HEK293 (cell line): ENCODE data around the gene PRKD1.

ENCODE experiments used
- CTCF ChIA-PET: fragments of 350-600 bp; formaldehyde crosslinking; extraction: SDS; loops from one replicate; lab custom pipeline; 2021; ENCODE audit warnings: antibody characterized with exemption; lab: Yijun Ruan, JAX
- POLR2A ChIA-PET: fragments of 300-600 bp; formaldehyde crosslinking; extraction: SDS; loops from one replicate; lab custom pipeline; 2020; ENCODE audit warnings: antibody characterized with exemption, inconsistent platforms; lab: Yijun Ruan, JAX
- H3K27ac ChIP-seq: fragments of 200-500 bp; sonication (Bioruptor generic); 2 replicates; pipeline ENCODE4 v1.5.1; 2014; ENCODE audit warnings: low read depth, low read length, control low read depth, inconsistent platforms; ENCODE audit errors: extremely low read depth
- H3K36me3 ChIP-seq, 2 experiments: fragments of 200-500 bp in 1 of 2; sonication (Bioruptor generic) in 1 of 2; 1 replicate in 1 of 2; 2 replicates in 1 of 2; pipeline ENCODE4 v1.5.1; 2014 to 2017; ENCODE audit warnings: inconsistent platforms in 2 of 2, low read length in 2 of 2; ENCODE audit not compliant: control insufficient read depth in 2 of 2, insufficient read depth in 1 of 2
- H3K4me1 ChIP-seq: fragments of 200-500 bp; sonication (Bioruptor generic); 2 replicates; pipeline ENCODE4 v1.5.1; 2014; ENCODE audit warnings: mild to moderate bottlenecking, low read length, inconsistent platforms; ENCODE audit not compliant: control insufficient read depth, insufficient read depth
- H3K4me3 ChIP-seq: 2 replicates; pipeline ENCODE4 v1.5.1; 2011; ENCODE audit warnings: low read depth, mild to moderate bottlenecking, control low read depth, low read length, moderate library complexity
- H3K9me3 ChIP-seq: fragments of 200-500 bp; sonication (Bioruptor generic); 2 replicates; pipeline ENCODE4 v1.5.1; 2014; ENCODE audit warnings: low read depth, low read length, inconsistent platforms; ENCODE audit not compliant: control insufficient read depth, insufficient read depth
- GLI4 ChIP-seq: fragments of 450-650 bp; formaldehyde crosslinking; IDR thresholded peaks from 2 replicates; pipeline ENCODE4 v1.5.1; 2016; ENCODE audit warnings: missing biosample characterization, missing genetic modification characterization
- TCF7L2 ChIP-seq: IDR thresholded peaks from 2 replicates; pipeline ENCODE4 v1.6.1; 2011; ENCODE audit warnings: low read depth, mild to moderate bottlenecking, inconsistent platforms, low read length, moderate library complexity, borderline replicate concordance
- ZNF157 ChIP-seq: fragments of 450-650 bp; formaldehyde crosslinking; IDR thresholded peaks from 2 replicates; pipeline ENCODE4 v1.5.1; 2016; ENCODE audit warnings: missing biosample characterization, missing genetic modification characterization
- ZNF23 ChIP-seq: fragments of 450-650 bp; formaldehyde crosslinking; IDR thresholded peaks from 2 replicates; pipeline ENCODE4 v1.5.1; 2016; ENCODE audit warnings: missing biosample characterization, missing genetic modification characterization, borderline replicate concordance
- ZNF292 ChIP-seq: fragments of 450-650 bp; formaldehyde crosslinking; IDR thresholded peaks from 2 replicates; pipeline ENCODE4 v1.5.1; 2016; ENCODE audit warnings: low read depth, missing biosample characterization, missing genetic modification characterization, borderline replicate concordance
- ZNF37A ChIP-seq: fragments of 450-650 bp; IDR thresholded peaks from 2 replicates; pipeline ENCODE4 v1.5.1; 2018; ENCODE audit warnings: missing biosample characterization, missing genetic modification characterization
- ZNF514 ChIP-seq: fragments of 450-650 bp; formaldehyde crosslinking; IDR thresholded peaks from 2 replicates; pipeline ENCODE4 v1.5.1; 2016; ENCODE audit warnings: missing biosample characterization, missing genetic modification characterization
- ZNF529 ChIP-seq: fragments of 450-650 bp; formaldehyde crosslinking; IDR thresholded peaks from 2 replicates; pipeline ENCODE4 v1.5.1; 2017; ENCODE audit warnings: missing genetic modification characterization, missing biosample characterization; ENCODE audit not compliant: insufficient replicate concordance
- ZNF629 ChIP-seq: fragments of 450-650 bp; formaldehyde crosslinking; IDR thresholded peaks from 2 replicates; pipeline ENCODE4 v1.5.1; 2017; ENCODE audit warnings: missing biosample characterization, missing genetic modification characterization
- ZNF660 ChIP-seq: fragments of 450-650 bp; IDR thresholded peaks from 2 replicates; pipeline ENCODE4 v1.5.1; 2018; ENCODE audit warnings: missing biosample characterization, mild to moderate bottlenecking, missing genetic modification characterization
- ZXDB ChIP-seq: fragments of 450-650 bp; formaldehyde crosslinking; IDR thresholded peaks from 2 replicates; pipeline ENCODE4 v1.5.1; 2016; ENCODE audit warnings: missing biosample characterization, missing genetic modification characterization
- TF ChIP-seq, protein P1 (sequence below): fragments of 450-650 bp; formaldehyde crosslinking; IDR thresholded peaks from 2 replicates; pipeline ENCODE4 v1.5.1; 2016; ENCODE audit warnings: missing biosample characterization, missing genetic modification characterization
- TF ChIP-seq, protein P2 (sequence below): fragments of 450-650 bp; formaldehyde crosslinking; IDR thresholded peaks from 2 replicates; pipeline ENCODE4 v1.5.1; 2017; ENCODE audit warnings: missing biosample characterization, missing genetic modification characterization
- TF ChIP-seq, protein P3 (sequence below): fragments of 450-650 bp; formaldehyde crosslinking; IDR thresholded peaks from 2 replicates; pipeline ENCODE4 v1.5.1; 2016; ENCODE audit warnings: missing biosample characterization, missing genetic modification characterization
- TF ChIP-seq, protein P4 (sequence below): fragments of 450-650 bp; formaldehyde crosslinking; conservative IDR thresholded peaks from 2 replicates; pipeline ENCODE4 v1.5.1; 2016; ENCODE audit warnings: low read depth, missing biosample characterization, missing genetic modification characterization
- TF ChIP-seq, protein P5 (sequence below): fragments of 450-650 bp; formaldehyde crosslinking; IDR thresholded peaks from 2 replicates; pipeline ENCODE4 v1.5.1; 2016; ENCODE audit warnings: missing biosample characterization, missing genetic modification characterization
- TF ChIP-seq, protein P6 (sequence below): fragments of 450-650 bp; formaldehyde crosslinking; IDR thresholded peaks from 2 replicates; pipeline ENCODE4 v1.5.1; 2016; ENCODE audit warnings: missing biosample characterization, missing genetic modification characterization

Gene PRKD1

DNA sequence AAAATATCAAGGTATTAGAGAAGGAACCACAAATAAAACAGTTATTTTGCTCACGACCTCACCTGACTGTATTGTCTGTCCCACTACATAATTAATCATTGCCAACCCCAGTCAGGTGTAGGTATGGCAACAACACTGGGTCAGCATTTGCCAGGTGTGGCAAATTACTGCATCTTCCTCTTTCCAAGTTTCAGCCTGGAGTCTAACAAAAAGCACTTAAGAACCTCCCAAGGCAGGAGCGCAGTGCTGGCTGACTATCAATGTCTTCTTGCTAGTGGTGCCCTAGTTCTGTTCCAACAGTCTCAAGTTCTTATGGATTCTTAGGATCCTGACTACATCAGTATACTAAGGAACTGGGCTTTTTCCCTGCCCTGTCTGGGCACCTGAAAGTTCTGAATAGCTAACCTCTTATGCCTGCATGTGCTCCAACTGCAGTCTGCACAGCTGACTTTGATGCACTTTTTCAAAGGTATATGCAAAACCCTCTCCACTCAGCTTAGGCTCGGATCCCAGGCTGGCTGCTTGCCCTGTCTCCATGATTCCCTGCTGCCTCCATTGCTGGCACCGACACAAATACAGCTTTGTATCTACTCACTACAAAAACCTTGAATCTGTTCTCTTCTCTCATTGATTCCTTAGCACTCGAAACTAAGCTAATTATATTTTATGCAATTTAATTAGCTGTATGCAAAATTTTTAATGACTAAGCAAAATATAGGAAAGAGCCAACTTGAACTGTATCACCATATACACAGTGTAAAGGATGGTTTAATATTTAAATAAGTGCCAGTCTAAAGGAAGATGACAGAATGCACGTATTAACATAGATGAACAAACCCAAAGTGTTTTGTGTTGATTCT, 113.3 kb downstream of the PRKD1 start:
- Histone ChIP-seq H3K4me1 (peaks cover 11% of the 10 kb centered on the region), H3K4me3 (no peak overlapping the region), H3K9me3 (no peaks in the 10 kb centered on the region), H3K36me3 (no peaks in the 10 kb centered on the region), H3K27ac (no peak overlapping the region)
- TF ChIP-seq ZNF23 (tag by site-specific recombination) (no peak), ZNF529 (tag by site-specific recombination) (no peak), ZNF660 (tag by site-specific recombination) (no peak), ZNF157 (tag by site-specific recombination) (no peak), TCF7L2 (no peak), GLI4 (tag by site-specific recombination) (no peak), ZNF37A (tag by site-specific recombination) (no peak), ZNF629 (tag by site-specific recombination) (no peak), ZNF292 (tag by site-specific recombination) (no peak), ZXDB (tag by site-specific recombination) (no peak), ZNF514 (tag by site-specific recombination) (no peak)
- TF ChIP-seq, protein P1, sequence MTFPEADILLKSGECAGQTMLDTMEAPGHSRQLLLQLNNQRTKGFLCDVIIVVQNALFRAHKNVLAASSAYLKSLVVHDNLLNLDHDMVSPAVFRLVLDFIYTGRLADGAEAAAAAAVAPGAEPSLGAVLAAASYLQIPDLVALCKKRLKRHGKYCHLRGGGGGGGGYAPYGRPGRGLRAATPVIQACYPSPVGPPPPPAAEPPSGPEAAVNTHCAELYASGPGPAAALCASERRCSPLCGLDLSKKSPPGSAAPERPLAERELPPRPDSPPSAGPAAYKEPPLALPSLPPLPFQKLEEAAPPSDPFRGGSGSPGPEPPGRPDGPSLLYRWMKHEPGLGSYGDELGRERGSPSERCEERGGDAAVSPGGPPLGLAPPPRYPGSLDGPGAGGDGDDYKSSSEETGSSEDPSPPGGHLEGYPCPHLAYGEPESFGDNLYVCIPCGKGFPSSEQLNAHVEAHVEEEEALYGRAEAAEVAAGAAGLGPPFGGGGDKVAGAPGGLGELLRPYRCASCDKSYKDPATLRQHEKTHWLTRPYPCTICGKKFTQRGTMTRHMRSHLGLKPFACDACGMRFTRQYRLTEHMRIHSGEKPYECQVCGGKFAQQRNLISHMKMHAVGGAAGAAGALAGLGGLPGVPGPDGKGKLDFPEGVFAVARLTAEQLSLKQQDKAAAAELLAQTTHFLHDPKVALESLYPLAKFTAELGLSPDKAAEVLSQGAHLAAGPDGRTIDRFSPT (tag by site-specific recombination) = no peak
- TF ChIP-seq, protein P2, sequence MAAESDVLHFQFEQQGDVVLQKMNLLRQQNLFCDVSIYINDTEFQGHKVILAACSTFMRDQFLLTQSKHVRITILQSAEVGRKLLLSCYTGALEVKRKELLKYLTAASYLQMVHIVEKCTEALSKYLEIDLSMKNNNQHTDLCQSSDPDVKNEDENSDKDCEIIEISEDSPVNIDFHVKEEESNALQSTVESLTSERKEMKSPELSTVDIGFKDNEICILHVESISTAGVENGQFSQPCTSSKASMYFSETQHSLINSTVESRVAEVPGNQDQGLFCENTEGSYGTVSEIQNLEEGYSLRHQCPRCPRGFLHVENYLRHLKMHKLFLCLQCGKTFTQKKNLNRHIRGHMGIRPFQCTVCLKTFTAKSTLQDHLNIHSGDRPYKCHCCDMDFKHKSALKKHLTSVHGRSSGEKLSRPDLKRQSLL (tag by site-specific recombination) = no peak
- TF ChIP-seq, protein P3, sequence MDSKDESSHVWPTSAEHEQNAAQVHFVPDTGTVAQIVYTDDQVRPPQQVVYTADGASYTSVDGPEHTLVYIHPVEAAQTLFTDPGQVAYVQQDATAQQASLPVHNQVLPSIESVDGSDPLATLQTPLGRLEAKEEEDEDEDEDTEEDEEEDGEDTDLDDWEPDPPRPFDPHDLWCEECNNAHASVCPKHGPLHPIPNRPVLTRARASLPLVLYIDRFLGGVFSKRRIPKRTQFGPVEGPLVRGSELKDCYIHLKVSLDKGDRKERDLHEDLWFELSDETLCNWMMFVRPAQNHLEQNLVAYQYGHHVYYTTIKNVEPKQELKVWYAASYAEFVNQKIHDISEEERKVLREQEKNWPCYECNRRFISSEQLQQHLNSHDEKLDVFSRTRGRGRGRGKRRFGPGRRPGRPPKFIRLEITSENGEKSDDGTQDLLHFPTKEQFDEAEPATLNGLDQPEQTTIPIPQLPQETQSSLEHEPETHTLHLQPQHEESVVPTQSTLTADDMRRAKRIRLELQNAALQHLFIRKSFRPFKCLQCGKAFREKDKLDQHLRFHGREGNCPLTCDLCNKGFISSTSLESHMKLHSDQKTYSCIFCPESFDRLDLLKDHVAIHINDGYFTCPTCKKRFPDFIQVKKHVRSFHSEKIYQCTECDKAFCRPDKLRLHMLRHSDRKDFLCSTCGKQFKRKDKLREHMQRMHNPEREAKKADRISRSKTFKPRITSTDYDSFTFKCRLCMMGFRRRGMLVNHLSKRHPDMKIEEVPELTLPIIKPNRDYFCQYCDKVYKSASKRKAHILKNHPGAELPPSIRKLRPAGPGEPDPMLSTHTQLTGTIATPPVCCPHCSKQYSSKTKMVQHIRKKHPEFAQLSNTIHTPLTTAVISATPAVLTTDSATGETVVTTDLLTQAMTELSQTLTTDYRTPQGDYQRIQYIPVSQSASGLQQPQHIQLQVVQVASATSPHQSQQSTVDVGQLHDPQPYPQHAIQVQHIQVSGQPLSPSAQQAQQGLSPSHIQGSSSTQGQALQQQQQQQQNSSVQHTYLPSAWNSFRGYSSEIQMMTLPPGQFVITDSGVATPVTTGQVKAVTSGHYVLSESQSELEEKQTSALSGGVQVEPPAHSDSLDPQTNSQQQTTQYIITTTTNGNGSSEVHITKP (tag by site-specific recombination) = no peak
- TF ChIP-seq, protein P4, sequence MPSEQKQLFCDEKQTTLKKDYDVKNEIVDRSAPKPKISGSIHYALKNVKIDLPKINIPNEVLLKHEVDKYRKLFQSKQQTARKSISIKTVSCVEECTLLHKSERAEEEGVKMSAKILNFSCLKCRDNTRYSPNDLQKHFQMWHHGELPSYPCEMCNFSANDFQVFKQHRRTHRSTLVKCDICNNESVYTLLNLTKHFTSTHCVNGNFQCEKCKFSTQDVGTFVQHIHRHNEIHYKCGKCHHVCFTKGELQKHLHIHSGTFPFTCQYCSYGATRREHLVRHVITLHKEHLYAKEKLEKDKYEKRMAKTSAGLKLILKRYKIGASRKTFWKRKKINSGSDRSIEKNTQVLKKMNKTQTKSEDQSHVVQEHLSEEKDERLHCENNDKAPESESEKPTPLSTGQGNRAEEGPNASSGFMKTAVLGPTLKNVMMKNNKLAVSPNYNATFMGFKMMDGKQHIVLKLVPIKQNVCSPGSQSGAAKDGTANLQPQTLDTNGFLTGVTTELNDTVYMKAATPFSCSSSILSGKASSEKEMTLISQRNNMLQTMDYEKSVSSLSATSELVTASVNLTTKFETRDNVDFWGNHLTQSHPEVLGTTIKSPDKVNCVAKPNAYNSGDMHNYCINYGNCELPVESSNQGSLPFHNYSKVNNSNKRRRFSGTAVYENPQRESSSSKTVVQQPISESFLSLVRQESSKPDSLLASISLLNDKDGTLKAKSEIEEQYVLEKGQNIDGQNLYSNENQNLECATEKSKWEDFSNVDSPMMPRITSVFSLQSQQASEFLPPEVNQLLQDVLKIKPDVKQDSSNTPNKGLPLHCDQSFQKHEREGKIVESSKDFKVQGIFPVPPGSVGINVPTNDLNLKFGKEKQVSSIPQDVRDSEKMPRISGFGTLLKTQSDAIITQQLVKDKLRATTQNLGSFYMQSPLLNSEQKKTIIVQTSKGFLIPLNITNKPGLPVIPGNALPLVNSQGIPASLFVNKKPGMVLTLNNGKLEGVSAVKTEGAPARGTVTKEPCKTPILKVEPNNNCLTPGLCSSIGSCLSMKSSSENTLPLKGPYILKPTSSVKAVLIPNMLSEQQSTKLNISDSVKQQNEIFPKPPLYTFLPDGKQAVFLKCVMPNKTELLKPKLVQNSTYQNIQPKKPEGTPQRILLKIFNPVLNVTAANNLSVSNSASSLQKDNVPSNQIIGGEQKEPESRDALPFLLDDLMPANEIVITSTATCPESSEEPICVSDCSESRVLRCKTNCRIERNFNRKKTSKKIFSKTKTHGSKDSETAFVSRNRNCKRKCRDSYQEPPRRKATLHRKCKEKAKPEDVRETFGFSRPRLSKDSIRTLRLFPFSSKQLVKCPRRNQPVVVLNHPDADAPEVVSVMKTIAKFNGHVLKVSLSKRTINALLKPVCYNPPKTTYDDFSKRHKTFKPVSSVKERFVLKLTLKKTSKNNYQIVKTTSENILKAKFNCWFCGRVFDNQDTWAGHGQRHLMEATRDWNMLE (tag by site-specific recombination) = no peak
- TF ChIP-seq, protein P5, sequence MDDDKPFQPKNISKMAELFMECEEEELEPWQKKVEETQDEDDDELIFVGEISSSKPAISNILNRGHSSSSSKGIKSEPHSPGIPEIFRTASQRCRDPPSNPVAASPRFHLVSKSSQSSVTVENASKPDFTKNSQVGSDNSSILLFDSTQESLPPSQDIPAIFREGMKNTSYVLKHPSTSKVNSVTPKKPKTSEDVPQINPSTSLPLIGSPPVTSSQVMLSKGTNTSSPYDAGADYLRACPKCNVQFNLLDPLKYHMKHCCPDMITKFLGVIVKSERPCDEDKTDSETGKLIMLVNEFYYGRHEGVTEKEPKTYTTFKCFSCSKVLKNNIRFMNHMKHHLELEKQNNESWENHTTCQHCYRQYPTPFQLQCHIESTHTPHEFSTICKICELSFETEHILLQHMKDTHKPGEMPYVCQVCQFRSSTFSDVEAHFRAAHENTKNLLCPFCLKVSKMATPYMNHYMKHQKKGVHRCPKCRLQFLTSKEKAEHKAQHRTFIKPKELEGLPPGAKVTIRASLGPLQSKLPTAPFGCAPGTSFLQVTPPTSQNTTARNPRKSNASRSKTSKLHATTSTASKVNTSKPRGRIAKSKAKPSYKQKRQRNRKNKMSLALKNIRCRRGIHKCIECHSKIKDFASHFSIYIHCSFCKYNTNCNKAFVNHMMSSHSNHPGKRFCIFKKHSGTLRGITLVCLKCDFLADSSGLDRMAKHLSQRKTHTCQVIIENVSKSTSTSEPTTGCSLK (tag by site-specific recombination) = no peak
- TF ChIP-seq, protein P6, sequence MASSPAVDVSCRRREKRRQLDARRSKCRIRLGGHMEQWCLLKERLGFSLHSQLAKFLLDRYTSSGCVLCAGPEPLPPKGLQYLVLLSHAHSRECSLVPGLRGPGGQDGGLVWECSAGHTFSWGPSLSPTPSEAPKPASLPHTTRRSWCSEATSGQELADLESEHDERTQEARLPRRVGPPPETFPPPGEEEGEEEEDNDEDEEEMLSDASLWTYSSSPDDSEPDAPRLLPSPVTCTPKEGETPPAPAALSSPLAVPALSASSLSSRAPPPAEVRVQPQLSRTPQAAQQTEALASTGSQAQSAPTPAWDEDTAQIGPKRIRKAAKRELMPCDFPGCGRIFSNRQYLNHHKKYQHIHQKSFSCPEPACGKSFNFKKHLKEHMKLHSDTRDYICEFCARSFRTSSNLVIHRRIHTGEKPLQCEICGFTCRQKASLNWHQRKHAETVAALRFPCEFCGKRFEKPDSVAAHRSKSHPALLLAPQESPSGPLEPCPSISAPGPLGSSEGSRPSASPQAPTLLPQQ (tag by site-specific recombination) = no peak
- CTCF ChIA-PET = interaction anchor here (0.6 kb wide), 1 partner anchor 28 kb away, joined by 3 read pairs; no protein-coding TSS in a partner anchor
- POLR2A ChIA-PET = no interaction called here
